Dedifferentiated amniotic fluid mesenchymal stem cell (primary cell): ENCODE measurements around the gene TNRC6B.
"Not testable (repeated sequence)": the region's sequence is repeated elsewhere in the genome, so short reads cannot be mapped to it uniquely, and the experiment has no call there.

Source experiments
- DNase-seq: peaks from one replicate; pipeline ENCODE4 v3.0.0-alpha.2; 2016; ENCODE audit errors: extremely low spot score

TNRC6B gene

DNA sequence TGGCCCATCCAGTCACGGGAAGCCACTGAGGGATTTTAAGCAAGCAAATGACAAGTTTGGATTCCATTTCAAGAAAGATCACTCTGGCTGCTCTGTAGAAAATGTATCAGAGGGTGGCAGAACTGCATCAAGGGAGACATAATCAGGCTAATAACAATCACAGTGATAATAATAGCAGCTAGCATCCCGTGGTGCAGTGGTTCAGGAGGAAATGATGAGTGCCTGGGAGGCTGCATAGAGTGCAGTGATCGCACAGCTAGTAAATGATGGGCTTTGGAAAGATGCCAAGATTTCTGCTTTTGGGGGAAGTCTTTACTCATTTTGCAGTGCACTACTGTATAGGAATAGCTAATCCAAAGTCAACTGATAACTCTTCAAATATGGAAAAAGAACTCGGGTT, 35.8 kb downstream of the TNRC6B start:
- no peak for DNase-seq

DNA sequence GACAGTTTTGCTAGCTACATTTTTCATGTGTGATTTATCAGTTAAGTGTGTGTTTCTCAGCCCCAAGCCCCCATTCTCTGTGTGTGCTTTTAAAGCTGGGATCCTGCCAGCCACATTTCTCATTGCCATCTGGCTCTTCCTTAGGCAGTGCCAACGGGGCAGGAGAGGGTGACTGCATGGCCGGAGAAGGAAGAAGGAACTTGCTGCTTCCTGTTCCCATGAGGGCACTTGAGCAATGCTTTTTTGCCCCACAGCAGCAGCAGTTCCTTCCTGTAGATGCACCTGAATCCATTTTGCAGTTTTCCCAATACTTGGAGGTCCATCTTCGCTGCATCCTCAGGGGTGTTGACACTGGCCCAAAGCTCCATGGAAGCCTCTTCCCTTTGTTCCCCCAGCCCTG, 37.5 kb downstream of the TNRC6B start:
- DNase-seq, result no peak

DNA sequence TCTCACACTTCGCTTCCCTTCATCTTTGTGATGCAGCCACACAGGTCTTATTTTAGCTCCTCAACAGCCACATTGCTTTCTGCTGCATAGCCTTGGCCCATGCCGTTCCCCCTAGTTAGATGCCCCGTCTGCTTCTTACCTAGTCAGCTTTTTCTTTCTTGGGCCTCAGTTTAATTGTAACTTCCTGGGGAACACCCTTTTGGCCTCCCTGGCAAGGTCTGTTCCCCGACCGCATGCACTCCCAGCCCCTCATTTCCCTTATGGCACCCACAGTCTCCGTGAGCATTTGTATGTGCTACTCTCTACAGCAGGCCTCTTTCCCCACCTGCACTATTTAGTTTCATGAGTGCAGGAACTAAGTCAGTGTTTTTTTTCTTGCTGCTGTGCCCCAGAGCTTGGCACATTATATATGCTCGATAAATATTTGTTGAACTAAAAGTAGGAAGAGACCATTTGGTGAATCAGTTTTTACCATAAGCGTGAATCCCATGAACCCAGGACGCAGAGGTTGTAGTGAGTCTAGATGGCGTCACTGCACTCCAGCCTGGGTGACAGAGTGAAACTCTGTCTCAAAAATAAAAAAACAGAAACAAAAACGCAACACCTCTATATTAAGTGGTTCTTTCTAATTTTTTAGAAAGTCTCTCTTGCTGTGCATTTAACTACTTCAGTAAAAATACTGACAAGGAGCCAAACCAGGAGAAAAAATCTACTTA, 38.5 kb downstream of the TNRC6B start:
- DNase-seq, result no peak

DNA sequence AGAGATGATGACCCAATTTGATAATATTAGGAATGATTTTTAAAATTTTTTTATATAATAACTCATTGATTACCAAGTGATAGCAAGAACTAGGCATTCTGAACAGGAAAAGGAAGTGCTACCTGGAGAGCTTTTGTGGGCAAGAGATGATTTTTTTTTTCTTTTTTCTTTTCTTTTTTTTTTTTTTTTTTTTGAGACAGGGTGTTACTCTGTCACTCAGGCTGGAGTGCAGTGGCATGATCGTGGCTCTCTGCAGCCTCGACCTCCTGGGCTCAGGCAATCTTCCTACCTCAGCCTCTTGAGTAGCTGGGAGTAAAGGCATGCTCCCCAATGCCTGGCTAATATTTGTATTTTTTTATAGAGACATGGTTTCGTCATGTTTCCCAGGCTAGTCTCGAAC, 40.4 kb downstream of the TNRC6B start:
- DNase-seq, result no peak

DNA sequence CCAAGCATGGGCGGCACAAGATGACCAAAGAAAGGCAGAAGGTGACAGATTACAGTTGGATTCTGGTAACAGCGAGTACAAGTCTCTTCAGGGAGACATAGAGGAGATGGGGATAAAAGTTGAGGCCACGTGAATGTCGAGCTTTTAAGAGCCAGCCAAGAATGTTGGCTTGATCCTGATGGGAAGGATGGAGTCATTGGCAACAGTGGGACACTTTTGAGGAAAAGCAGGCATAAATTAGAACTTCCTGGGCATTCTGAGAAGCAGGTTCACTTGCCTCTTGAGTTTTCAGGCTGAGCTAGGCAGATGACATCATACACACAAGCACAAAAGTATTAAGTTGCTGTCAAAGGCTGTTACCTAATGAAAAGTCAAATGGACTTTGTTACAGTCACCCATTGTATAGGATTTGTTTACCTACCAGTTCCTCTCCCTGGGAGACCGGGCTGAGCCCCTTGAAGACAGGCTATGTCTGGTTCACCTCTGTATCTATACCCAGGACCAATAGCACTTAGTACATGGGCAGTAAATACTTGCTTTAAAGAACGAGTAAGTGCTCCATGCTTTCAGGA, 41.1 kb downstream of the TNRC6B start:
- DNase-seq, result no peak

DNA sequence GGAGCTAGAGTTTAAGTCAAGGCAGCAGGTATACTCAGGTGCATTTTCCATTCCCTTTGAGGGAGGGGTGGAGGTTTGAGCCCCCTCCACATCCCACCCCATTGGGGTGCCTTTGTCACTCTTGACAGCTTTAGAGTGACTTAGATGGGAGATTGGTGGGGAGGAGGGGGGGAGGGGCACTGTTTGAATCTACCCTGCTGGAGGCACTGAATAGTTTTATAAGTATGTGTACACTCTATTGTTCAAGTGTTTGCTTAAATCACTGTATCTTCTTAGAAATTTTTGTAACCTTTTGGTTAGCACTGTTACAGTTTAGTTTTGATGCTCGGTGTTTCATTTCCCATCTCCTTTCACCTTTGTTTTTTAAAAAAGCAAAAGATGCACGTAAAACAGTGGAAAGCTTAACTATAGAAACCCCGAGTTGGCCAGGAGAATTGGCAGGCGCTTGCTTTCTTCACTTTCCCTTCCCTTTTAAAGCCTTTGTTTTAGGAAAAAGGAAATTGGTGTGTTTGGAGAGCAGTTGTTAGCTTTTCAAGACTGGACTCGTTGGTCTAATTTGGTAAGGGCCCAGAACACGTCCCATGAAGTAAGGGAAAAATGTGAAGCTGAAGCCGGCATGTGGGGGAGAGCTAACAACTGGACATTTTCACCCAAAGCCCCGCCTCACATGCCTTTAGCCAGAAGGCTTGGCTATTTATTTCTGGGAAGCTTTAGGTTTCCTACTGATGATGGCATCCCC, 42.8 kb downstream of the TNRC6B start:
- DNase-seq, result no peak

DNA sequence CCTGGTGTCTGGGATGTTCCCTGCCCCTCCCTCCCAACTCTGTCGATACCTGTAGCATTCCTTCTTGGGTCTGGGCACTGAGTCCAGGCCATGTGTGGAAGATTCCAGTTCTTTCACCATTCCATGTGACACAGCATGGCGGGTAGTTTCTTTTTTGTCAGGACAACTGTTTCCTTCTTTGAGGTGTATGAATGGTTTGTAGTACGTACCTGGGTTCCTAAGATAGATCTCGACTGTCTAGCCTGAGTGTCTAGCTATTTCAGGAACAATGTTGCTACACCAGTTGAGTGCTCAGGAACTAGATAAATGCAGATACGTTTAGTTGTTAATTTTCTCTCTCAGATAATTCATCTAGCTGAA, 43.3 kb downstream of the TNRC6B start:
- DNase-seq, result no peak

DNA sequence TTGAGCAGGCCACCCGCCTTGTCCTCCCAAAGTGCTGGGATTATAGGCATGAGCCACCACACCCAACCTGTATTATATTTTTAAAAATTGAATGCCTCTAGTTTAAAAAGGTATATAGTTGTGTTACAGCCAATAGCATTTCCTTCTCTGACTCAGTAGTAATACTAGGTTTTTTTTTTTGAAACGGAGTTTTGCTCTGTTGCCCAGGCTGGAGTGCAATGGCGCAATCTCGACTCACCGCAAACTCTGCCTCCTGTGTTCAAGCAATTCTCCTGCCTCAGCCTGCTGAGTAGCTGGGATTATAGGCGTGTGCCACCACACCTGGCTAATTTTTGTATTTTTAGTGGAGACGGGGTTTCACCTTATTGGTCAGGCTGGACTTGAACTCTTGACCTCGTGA, 45.3 kb downstream of the TNRC6B start:
- DNase-seq, result not testable (repeated sequence)

DNA sequence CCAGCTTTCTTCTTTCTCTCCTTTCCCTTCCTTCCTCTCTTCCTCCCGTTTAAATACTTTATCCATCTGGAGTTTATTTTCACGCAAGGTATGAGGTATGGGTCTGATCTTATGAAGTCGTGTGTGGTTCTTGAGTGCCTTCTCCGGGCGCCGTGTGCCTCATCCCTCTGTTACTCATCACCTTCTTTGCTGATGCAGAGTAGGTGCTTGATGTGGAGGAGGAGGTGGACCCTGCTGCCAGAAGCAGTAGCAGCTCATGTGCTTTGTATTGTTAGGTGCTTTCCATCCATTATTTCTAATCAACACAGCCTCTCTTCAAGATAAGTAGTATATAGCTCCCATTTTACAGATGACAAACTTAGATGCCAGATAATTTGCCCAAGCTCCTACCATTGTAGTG, 47.0 kb downstream of the TNRC6B start:
- DNase-seq, result no peak

DNA sequence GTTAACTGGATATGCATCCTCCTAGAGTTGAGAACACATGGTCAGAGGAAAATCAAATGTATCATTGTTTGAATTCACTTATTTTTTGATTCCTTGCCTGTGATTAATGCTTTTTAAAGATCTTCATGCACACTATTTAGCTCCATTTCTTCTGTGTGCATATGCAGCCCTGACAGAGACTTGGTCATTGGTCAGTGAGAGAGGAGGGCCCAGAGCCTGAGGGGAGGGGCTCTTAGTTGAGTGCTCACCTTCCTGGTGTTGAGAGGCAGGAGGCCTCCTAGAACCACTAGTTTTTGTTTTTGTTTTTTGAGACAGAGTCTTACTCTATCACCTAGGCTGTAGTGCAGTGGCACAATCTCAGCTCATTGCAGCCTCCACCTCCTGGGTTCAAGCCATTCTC, 48.9 kb downstream of the TNRC6B start:
- DNase-seq, result no peak

DNA sequence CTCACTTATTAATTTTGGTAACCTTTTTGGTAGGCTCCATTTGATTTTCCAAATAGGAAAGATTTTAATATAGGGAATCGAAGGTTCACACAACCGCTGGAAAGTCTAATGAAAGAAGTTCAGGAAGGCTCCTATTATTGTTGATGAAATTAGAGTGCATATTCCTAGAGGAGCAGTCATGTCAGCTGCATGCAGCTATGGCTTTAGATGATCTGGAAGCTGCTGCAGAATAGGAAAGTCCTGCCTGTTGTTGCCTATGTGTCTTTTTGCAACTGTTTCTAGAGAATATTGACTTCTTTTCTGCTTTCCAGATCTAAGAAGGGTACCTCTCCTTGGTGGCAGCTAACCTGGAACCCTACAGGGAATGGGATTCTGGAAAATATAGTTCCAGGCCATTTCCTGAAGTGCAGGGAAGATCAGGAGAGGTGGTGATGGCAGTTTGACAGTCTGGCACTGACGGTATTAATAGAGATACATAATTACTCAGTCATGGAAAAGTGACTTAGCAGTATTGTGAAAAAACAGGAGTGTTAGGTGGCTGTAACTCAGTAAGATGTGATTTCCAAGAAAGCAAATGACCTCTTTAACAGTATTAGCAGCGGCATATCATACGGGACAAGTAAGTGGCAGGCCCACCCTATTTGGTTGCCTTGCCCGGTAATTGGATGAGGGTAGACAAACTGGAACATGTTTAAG, 54.0 kb downstream of the TNRC6B start:
- DNase-seq, result no peak

DNA sequence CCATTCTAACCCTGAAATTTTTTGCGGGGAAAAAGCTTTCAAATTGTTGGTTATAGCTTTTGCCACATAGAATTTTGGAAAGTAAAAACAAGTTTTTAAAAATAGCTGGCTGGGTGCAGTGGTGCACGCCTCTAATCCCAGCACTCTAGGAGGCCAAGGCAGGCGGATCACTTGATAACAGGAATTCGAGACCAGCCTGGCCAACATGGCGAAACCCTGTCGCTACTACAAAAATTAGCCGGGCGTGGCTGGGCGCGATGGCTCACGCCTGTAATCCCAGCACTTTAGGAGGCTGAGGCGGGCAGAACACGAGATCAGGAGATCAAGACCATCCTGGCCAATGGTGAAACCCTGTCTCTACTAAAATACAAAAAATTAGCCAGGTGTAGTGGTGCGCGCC, 54.9 kb downstream of the TNRC6B start:
- no peak for DNase-seq

DNA sequence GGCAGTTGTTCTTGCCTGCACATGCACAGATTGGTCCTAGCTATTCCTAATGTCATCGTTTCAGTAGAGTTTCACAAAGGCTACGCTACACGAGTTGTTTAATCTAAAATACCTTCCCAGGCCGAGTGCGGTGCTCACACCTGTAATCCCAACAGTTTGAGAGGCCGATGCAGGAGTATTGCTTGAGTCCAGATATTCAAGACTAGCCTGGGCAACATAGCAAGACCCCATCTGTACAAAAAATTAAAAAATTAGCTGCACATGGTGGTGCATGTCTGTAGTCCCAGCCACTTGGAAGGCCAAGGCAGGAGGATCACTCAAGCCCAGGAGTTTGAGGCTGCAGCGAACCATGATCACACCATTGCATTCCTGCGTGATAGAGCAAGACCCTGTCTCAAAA, 56.2 kb downstream of the TNRC6B start:
- DNase-seq, result no peak

DNA sequence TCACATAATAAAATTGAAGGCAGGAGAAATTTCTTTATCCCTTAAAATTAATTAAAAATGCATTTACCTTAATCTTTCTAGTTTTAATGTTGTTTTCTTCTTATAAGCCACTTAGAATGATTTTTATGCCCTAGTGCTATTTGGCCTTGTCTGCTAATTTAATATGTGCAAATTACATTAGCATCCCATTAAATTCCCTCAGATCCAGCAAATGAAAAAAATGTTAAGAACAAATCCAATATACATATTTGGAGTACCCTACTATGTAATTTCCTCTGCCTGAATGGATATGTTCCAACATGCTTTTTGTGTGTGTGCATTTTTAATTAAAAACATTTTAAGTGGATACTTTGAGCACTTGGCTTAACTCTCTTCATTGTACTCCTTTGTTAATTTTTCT, 56.9 kb downstream of the TNRC6B start:
- no peak for DNase-seq

DNA sequence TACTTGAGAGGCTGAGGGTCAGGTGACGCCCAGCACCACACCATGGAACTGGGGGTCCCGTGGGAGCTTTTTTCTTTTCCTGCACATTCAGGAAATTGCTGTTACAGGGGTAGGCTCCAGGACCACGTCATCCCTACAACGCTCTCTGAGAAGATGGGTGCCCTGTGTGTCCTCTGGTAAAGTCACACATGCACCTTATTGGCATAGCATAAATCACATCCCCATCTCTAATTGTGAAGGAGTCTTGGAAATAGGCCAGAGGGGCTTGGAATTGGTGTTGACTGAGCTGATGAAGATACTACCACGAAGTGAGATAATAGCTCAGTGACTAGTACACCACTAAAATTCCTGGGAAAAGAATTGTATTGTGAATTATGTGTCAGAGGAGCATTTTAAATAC, 57.6 kb downstream of the TNRC6B start:
- DNase-seq, result no peak

DNA sequence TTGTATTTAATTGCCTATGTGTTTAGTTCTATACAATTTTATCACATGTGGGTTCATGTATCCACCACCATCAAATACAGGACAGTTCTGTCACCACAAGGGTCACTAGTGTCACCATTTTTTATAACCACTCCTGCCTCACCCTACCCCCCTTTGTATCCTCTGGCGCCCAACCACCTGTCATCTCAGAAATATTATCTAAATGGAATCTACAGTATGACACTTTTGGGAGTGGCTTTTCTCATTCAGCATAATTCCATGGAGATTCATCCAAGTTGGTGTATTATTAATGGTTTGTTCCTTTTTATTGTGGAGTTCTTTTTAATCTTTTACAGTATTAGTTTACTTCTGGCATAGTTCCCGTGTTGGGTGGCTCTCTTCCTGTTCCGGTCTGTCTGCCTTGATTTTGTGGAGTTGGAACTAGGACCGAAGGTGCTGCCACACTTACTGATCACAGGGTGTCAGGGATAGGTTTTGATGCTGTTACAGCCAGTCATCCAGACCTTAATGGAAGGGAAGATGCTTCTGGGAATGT, 58.5 kb downstream of the TNRC6B start:
- no peak for DNase-seq

DNA sequence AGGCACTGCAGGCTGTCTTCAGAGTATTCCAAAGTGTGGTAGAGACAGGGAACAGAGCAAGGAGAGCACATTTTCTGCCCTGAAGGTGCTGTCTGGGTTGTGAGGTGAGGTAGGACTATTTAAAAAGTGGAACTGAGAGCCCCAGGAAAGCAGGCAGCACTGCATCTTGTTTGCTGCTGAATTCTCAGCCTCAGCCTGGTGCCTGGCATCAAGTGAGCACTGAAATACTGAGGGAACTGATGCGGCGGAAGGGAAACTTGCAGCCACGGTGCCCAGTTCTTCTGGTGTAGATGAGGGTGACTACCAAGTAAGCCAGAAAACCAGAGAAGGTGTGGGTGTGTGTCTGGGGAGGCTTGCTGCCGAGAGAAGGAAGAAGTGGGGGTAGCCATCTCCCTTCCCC, 59.5 kb downstream of the TNRC6B start:
- no peak for DNase-seq

DNA sequence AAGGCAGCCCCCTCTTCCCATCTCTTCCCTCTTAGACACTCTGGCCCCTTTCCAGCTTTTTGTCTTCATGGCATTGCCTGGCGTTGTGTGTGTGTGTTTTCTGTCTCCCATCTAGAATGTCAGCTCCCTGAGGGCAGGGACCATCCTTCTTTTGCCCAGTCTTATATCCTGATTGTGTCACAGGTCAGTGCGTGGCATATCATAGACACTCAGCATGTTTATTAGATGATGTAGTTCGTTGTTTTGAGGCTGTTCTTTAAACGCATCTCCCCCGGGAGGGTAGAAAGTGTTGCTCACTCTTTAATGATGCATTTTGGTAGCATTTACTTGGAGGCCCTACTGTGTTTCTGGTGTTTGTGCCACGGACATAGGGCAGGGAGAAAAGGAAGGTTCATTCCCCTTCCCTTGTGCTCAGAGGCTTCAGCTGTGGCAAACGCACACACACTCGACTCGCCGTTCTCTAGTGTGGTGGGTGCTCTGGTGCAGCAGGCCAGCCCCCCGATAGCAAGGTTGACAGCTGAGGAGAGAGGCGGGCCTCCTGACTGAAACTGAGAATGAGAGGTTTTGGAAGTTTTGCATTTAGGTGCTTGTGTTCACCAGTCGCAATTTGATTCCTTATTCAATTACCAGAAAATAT, 60.2 kb downstream of the TNRC6B start:
- no peak for DNase-seq

DNA sequence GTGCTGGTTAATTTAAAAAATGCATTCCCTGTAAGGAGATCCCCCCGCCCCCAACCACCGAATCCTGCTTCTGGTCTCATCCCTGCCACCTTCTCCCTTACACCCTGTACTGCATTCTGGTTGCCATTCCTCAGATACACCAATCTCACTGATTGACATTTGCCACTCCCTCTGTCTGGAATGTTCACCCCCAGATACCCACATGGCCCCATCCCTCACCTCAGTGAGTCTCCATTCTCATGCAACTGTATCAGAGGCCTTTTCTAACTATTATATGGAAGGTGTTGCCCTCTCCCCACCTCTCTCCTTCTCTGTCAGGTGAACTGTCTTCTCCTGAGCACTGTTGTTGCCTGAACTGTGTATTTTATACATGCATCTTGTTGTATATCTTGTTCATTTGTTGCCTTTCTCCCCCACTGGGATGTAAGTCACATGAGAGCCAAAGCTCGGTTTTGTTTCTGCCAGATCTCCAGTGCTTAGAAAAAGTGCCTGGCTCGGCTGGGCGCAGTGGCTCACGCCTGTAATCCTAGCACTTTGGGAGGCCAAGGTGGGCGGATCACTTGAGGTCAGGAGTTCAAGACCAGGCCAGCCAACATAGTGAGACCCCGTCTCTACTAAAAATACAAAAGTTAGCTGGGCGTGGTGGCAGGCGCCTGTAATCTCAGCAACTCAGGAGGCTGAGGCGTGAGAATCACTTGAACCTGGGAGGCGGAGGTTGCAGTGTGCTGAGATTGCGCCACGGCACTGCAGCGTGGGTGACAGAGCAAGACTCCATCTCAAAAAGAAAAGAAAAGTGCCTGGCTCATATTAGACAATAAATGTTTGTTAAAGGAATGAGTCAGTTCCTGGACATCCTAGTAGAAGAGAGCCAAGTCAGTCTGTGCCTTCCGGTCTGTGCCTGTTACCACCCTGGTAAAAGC, 61.0 kb downstream of the TNRC6B start:
- peak; percentile 17 for DNase-seq

DNA sequence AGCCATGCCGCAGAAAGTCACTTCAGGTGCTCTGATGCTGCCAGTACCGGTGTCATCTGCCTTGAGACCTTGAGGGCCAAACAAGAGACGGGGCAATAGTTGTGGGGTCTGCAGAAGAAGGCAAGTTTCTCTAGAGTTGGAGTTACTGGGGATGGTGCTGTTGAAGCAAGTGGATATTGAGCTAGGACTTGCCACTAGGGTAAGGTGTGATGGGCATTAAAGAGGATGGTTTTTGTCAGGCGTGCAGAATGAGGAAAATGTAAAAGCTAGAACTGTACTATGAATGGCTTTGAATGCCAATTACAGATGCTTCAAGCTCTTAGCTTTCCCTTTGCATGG, 61.6 kb downstream of the TNRC6B start:
- no peak for DNase-seq

DNA sequence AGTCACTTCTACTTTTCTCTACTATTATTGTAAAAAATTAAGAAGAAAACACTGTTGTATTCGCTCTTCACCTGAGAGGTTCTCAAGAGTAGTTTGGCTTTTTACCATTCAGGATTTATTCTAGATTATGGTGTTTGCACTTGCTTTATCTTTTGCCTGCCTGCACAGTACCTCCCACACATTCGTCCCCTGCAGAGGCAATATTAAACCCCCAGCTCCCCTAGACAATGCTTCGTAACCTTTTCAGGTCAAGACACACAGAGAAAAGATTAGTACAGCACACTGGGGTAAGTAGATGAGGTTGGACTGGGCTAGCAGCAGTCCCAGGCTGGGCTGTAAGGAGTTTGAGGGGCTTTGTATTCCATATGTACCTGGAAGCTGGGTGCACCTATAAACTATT, 62.4 kb downstream of the TNRC6B start:
- no peak for DNase-seq
